Measurements from ENCODE around the gene HSD11B1. TPM values are rescaled to one million over a fixed set of nuclear protein-coding genes. Genes with fewer than 3 reads are reported as not detected.

Gene HSD11B1
- total RNA-seq, result 0.12 TPM

GRCh38 chr1:209704584-209704983 lies at the start of gene HSD11B1:
TSS of gene HSD11B1 (plus strand) at chr1:209704846. CDS start at chr1:209704943, 97 bp downstream.

GRCh38 chr1:209674957-209675564 lies 29.6 kb upstream of the HSD11B1 start, which contains the start of gene G0S2:
TSS of gene G0S2 (plus strand) at chr1:209675412. CDS start at chr1:209675685, 273 bp downstream.

GRCh38 chr1:209755926-209756614 lies 51.4 kb downstream of the HSD11B1 start, which contains the start of gene TRAF3IP3:
TSS of gene TRAF3IP3 (plus strand) at chr1:209756053. CDS start at chr1:209760040, 3,987 bp downstream.

Other genes starting within 250 kb of the HSD11B1 start
- gene CAMK1G, start 121.1 kb upstream of the HSD11B1 start, total RNA-seq, result 2.7 TPM
- gene LAMB3, start 52.4 kb upstream of the HSD11B1 start, total RNA-seq, result 2.3 TPM
- gene G0S2, start 29.4 kb upstream of the HSD11B1 start, total RNA-seq, result 41.5 TPM
- gene TRAF3IP3, start 51.2 kb downstream of the HSD11B1 start, total RNA-seq, result 4.3 TPM
- gene C1orf74, start 79.7 kb downstream of the HSD11B1 start, total RNA-seq, result 2.6 TPM
- 16.0 TPM for gene IRF6, start 101.3 kb downstream of the HSD11B1 start, total RNA-seq
- 7.2 TPM for gene UTP25, start 123.1 kb downstream of the HSD11B1 start, total RNA-seq
- gene SYT14, start 233.4 kb downstream of the HSD11B1 start, total RNA-seq, result 0.29 TPM

All from metanephros (tissue), 1 donor.